GM12873 (cell line): Measurements from ENCODE around the gene DBP.

ENCODE experiments used
- CTCF ChIP-seq: IDR thresholded peaks from 2 replicates; pipeline ENCODE4 v1.5.1; 2012; ENCODE audit warnings: low read depth, mild to moderate bottlenecking, moderate library complexity, low read length, control low read depth; ENCODE audit not compliant: insufficient read depth; ENCODE audit errors: missing control alignments

Gene DBP

GRCh38 chr19:48642862-48643261, 5.7 kb upstream of the DBP start:
- TF ChIP-seq CTCF = no peak

GRCh38 chr19:48641850-48642249, 4.7 kb upstream of the DBP start:
- no peak for TF ChIP-seq CTCF

DNA sequence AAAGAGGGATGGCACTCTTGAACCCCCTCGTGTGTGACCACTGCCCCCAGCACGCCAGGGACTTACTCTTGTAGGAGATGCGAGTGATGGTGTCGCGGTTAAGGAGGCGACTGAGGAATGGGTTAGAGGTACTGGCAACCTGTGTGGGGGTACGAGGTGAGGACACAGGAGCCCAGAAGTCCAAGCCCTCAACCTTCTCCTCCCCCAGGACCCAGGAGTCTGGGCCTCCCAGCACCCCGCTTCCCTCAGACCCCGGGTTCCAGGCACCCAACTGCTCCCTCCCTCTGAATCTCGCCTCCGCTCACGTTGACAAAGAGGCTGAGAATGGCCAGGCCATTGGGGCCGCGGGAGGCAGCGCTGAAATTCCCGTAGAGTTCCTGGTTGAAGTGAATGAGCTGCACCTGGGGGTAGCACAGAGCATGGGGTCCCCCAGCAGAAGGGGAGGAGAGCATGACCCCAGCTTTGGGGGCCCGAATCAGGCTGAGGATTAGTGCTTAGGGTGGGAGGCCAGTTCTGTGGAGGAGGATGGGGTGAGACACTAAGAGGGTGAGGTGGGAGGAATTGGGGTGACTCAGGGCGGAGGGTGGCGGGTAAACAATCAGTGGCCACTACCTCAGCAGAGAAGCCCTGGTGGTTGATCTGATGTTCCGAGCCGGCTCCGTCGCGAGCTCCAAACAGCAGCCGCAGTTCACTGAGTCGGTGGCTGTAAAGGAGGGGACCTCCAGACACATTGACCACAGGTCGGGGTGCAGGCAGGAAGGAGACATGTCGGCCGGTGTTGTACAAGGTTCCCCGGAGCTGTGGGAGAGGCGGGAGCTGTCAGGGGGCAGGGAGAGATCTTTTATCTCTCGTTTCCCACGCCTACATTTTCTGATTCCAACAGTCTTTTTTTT, 2.5 kb upstream of the DBP start:
- TF ChIP-seq CTCF = no peak

DNA sequence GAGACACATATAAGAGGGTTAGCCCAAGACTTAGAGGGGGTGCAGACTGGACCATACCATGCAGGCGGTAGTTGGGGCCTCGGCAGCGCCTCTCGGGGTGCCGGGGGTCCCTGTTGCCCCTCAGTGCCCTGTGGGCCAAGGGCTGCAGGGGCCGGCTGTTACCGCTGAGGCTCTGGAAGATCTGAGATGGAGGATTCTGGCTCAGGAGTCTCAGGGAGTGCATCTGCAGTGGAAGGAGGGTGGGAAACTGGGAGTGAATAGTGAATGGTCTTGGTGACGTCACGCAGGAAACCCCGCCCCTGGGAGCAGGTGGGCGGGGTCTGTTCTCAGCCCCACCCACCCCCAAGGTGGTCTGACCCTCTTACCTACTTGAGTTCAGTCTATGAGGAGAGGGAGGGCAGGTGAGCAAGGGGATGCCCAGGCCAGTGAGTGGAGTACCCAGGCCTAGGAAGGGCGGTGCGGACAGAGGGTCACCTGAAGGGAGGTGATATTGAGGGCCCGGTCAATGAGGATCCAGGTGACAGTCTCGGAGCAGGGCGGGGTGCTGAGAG, 1.7 kb upstream of the DBP start:
- TF ChIP-seq CTCF = no peak

GRCh38 chr19:48637948-48638830, 1.0 kb upstream of the DBP start:
- TF ChIP-seq CTCF = peak; percentile 10

DNA sequence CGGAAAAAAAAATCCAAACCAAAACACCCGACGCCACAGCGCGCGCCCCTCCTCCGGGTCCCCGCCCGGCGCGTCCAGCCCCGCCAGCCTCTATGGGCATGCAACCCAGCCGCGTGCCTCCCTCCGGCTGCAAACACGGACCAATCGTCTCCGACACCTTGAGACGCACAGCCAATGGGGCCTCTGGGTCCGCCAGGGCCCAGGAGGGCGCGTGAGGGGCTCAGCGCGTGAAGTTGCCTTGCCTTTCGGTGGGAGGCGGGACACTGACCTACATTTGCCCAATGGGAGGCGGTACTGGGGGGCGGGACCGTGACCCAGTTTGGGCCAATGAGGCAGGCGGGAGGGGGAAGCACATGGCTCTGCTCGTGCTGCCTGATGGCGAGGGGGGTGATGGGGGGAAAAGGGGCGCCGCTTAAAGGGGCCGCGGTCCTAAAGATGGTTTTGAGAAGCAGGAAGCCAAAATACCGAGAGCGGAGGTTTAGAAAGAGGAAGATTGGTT, 319 bp upstream of the DBP start:
- TF ChIP-seq CTCF = no peak
